ENCODE data around the gene ZNF664. TPM values are rescaled to one million over a fixed set of nuclear protein-coding genes. Genes with fewer than 3 reads are reported as not detected.

Gene ZNF664
- polyA plus RNA-seq (ENCODE audit: insufficient read length), result 44.2 TPM

DNA sequence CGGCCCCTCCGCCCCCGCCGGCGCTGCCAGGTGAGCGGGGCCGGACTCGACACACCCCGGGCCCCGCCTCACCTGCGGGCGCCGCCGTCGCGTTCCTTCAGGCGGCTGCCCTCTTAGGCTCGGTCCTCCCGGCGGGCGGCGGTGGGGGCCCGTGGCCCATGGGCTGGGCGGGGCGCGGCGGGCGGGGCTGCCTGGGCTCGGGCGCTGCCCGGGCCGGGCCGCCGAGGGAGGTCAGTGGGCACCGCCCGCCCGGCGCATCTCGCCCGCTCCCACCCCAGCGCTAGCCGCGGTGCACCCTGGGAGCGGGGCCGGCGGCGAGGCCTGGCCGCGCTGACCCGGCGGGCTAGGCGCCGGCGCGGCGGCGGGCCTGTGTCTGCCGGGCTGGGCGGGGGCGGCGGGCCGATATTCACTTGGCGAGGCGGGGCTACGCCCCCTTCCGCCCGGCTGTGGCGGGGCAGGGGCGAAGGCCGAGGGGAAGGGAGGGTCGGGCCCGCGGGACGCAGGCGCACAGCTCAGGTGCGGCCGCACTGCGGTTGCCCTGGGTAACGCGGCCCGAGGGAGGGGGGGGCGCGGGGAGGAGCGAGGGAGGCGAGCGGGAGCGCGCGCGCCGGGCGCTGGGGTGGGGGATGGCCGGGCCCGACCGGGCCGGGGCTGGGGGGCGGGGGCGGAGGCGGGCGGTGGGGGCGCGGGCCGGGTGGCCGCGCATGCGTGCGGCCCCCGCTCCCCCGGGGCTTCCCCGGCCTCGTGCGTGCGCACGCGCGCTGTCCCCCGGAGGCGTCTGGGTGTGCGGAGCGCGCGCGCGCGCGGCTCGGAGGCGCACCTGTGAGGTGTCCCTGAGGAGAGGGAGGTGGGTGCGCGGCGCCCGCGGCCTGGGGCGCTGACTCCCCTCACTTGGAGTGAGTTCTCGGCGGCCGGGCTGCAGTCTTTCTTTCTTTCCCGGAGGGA, at the start of gene ZNF664, which contains the start of gene CCDC92:
ZNF664 (plus strand) TSS at position 759 of the 945 bp plus-strand sequence. CDS start 38,930 bp downstream, outside the sequence.
CCDC92 (minus strand) TSS at position 375 of the 945 bp plus-strand sequence. CDS start 28,526 bp downstream, outside the sequence.
- DNase-seq, result peak; percentile 94

DNA sequence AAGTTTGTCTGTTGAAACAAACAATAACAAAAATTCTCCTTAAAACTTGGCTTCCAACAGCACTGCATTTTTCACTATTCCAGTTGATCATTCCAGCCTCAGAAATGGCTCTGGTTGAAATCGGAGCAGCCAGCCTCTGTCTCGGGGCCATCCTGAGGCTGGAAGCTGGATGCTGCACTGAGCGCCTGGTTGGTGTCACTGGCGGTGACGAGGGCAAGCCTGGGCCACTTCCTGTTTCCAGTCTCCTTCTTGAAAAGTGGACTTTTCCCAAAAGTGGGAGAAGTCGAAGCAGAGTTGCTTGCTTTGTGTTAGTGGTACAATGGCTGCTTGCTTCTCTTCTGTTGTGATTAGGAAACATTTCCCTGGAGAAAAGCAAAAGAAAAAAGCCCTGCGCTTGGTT, 49.1 kb upstream of the ZNF664 start:
- DNase-seq, result no peak

DNA sequence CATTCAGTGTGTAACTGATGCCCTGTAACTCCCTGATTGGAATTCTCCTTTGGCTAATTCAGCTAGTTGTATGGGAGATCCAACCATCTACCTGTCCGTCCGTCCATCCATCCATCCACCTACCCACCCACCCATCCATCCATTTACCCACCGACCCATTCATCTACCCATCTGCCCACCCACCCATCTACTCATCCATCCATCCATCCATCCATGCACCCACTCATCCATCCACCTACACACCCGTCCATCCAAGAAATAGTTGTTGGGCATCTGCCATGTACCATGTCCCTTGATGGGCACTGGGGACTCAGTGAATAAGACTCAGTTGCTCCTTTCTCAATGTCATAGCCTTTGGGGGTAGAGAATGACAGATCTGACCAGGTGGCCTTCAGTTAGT, 48.5 kb upstream of the ZNF664 start:
- no peak for DNase-seq

DNA sequence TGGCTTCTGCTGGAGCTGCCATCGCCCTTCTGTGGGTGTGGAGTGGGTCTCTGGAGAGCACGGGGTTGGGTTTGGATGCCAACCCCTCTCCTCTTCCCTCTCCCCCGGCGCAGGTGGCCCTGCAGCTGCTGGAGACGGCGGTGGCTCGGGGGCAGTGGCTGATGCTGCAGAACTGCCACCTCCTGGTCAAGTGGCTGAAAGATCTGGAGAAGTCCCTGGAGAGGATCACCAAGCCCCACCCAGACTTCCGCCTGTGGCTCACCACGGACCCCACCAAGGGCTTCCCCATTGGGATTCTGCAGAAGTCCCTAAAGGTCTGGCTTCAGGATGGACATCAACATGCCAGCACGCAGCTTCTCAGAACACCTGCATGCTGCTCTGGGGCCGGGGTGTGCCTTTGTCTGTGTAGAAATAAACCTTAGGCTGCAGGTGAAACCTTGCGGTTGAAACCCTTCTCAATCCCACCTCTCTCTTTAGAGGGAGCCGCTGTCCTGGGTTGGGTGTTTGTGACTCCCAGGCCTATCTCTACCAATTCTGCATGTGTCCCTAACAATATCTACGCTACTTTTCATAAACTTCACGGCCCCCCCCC, 44.6 kb upstream of the ZNF664 start:
- DNase-seq, result no peak

DNA sequence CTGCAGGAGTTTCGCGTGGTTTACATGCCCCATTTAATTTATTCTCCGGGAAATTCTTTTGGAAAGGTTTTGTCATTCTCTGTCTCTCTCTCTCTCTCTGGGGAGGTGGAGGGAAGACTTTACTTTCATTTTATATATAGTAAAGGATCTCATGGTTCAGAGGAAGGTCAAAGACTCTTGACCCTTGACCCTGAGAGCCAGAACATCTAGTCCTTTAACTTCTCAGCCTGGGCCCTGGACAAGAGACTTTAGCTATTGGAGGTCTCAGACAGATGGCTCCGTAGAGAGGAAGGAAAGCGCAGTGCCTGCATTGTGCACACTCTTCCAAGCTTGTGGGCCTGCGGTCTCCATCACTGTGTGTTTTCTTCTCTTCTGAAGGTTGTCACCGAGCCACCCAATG, 44.1 kb upstream of the ZNF664 start:
- DNase-seq, result no peak

DNA sequence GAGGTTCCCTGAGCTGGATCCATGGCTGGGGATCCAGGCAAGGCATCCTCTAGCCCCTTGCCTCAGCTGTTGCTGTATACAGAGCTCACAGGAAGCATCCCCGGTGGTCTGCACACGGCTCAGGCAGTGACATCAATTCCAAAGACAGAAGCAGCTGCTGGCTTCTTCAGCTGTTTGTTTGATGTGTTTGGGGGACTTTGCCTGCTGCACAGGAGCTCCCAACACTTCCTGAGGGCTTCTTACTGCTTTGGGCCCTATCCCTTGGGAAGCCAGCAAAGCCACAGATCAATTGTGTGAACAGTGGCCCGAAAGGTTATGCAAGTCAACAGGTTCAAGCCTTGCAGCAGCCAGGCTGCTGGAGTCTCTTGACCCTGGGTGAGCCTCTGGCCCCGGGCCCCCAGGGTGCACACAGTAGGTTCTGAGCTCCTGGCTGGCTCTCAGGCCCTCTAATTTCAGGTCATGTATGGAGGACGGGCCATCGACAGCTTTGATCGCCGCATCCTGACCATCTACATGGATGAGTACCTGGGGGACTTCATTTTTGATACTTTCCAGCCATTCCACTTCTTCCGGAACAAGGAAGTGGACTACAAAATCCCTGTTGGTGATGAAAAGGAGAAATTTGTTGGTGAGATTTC, 43.0 kb upstream of the ZNF664 start:
- no peak for DNase-seq

DNA sequence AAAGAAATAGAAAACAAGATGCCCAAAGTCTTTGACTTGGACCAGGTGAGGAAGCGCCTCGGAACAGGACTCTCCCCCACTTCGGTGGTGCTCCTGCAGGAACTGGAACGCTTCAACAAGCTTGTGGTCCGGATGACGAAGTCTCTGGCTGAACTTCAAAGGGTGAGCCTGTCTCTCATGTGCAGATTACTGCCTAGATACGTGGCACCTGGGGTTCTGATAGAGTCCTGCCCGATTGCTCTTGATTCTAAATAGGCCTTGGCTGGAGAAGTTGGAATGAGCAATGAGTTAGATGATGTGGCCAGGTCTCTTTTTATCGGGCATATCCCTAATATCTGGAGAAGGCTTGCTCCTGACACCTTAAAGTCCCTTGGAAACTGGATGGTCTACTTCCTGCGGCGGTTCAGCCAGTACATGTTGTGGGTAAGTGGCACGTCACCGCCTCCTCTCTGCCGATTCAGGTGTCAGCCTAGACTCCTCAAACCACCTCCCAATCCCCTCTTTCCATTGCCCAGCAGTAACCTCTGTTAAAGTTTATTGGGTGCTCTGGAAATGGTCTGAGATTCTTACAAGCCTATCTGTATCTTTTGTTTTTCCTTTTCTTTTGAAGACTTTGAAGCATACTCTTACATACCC, 41.2 kb upstream of the ZNF664 start:
- DNase-seq, result no peak

DNA sequence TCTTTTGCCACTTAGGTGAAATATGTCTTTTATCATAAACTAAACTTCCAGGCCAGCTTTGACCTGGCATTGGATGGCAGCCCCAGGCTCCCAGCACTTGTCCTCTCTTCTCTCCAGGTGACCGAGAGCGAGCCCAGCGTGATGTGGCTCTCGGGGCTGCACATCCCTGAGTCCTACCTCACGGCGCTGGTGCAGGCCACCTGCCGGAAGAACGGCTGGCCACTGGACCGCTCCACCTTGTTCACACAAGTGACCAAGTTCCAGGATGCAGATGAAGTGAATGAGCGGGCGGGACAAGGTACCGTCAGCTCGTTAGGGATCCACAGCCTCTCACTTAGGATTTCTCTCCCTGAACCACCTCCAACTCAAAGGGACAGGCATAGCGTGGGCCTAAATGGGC, 39.8 kb upstream of the ZNF664 start:
- no peak for DNase-seq

DNA sequence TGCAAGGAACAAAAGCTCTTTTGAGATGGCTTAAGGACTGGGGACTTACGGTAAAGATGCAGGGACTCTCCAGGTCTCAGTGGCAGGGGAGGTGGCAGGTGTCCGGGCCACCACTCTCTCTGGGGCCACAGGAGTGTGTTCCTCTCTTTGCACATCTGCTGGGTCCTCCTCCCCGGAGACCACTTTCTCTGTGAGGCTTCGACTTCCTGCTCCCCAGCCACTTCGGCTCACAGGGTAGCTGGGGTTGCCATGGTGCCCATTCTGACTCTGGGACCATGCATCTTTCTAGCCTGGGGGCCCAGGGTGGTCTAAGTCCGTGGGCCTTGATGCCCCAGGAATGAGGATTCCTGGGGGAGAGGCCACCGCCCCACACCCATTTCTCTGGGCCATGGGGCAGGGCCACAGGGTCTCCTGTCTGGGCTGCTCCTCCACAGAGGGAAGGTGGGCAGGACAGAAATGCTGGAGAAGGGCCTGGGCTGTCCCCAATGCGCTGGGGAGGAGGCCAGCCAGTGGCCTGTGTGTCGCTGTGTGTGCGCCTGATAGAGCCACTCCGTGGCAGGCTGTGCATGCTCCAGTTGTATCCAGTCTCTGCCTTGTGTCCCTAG, 38.9 kb upstream of the ZNF664 start:
- no peak for DNase-seq

DNA sequence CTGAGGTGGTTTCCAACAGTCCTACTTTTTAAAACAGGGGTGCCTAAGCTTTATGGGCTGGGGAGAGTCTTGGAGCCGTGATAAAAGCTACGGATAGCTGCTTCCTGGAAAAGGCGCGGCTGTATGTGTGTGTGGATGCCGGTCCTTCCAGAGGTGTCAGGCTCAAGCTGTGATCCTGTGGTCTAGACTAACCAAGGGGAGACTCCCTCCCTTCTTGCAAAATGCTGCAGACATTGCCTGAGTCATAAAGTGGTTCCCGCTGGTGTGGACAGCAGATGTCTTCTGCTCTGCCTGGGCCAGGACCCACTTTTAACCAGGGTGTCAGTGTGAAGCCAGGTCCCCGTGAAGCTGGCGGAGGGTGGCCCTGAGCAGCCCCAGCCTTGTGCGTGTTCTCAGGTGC, 38.2 kb upstream of the ZNF664 start:
- DNase-seq, result no peak

DNA sequence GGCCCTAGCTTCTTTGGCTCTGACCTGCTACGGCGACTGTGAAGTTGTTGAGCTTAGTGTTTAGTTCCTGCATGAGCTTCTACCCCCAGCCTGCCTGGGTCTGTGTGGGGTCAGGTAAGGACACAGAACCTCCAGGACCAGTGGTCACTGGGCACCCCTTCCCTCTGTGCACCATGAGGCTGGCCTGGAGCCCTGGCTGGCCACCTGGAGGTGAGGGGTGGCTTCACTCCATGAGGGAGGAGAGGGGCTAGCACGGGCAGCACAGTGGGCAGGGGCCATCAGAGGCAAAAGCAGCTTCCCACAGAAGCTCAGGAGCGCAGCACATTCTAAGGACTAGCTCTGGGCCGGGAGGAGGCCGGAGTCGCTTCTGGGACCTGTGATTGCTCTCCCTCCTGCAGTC, 37.1 kb upstream of the ZNF664 start:
- no peak for DNase-seq

DNA sequence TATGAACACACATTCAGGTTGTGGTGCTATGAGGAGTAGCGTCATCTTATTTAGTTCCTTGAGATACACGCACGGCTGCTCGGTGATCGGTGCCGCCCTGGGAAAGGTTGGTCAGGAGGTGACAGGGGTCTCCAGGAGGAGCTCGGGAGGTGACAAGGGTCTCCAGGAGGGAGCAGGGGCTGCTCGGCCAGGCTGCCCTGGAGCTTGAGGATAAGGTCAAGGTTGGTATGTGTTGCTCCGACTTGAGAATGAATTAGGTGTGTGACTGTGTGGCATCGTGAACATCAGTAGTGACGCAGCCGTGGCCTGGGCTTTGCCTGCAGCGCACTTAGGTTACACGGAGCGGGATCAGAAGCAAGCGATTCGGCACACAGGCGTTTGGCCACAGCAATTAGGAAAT, 36.5 kb upstream of the ZNF664 start:
- no peak for DNase-seq

DNA sequence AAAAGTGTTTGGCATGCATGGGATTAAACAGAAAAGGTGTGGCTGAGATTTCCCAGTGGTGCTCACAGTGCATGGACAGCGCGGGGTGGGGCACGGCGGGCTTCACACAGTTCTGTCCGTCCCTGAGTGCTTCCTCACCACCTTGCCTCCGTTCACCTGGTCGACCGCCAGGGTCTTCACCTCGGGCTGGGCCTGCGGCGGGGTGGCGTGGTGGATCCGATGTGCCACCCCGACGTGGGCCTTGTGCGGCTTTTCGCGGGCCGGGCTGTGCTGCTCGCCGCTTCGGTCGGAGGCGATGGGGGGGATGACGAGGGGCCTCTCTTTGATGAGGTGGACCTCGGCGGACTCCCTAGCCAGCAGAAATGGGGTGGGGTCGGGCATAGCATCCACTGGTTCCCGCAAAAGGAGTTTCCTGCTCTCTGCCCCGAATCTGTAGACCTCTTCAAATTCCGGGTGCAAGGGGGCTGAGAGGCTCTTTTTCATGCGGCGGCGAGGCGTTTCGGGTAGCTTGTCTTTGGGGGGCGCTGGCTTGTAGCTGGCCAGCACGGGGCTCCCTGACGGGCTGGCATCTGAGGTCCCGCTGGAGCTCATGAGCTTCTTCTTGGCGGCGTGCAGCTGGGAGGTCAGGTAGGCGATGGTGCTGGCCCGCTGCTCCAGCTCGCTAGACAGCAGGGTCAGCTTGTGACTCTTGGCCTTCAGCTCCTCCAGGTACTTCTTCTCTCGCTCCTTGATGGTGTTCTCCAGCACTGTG, 35.9 kb upstream of the ZNF664 start:
- DNase-seq, result no peak

DNA sequence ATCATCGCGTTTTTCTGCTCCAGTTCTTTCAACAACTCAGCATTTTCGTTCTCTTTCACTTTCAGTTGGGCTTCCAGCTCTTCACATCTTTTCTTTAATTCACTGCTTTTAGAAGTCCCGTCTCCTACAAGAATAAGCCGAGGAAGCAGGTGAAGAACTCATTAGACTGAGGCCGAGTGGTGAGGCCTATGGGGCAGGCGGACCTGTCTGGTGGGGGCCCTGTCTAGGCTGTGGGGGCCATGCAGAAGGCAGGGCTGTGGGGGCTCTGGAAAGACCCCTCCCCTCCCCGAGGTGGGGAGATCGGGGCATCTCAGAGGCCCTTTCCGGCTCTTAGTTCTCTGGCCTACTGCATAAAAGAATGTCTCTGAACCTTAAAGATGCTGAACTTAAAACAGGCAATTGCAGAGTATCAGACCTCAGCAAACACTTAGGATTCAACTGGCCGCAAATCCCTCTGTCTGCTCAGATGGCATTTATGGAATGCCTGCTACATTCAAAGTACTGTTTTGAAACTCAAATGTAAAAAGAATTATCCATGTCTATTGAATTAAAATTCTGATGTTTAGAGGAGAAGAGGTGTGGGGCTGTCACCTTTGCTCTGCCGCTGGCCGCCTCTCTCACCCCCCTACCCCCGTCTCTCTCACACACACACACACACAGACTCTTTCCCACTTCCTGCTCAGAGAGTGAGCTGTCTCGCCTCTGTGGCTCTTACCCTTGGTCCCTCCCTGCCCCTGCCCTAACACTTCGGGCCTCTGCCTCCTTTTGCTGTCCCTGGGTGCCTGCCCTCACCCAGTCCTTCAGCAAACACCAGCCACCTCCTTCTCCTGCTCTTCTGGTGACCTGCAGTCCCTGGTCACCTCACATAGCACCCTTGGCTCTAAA, 35.1 kb upstream of the ZNF664 start:
- DNase-seq, result no peak

DNA sequence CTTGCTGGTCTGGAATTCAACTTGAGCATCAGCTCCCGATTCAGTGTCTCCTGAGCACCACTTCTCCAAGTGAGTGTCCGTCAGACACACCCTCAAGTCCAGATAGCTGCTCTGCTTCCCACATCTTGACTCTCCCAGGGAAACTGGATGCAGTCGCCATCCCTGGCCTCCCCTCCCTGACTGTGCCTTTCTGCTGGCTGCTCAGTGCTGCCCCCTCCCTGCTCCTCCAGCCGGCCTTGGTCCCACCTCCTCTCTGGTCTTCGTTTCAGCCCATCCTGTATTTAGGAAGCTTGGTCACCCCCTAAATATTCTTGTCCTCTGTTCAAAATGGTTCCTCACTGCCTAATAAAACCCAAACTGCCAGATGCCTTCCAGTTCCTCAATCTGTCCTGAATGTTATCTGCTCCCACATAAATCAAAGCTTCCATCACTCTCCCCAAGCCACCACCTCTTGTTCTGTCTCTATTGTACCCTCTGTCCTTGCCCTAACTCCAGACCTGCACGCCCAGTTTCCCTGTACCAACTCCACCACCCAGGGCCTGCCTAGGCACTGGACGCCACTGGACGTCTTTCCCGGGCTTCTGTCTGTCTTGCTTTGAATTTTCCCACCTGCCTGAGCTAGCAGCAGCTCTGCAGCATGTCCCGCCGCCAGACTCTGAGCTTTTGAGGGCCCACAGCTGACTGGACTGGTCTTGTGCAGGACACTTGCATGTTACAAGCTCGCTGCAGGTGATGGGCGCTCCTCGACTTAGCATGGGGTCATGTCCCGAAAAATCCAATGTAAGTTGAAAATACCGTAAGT, 34.1 kb upstream of the ZNF664 start:
- DNase-seq, result no peak

DNA sequence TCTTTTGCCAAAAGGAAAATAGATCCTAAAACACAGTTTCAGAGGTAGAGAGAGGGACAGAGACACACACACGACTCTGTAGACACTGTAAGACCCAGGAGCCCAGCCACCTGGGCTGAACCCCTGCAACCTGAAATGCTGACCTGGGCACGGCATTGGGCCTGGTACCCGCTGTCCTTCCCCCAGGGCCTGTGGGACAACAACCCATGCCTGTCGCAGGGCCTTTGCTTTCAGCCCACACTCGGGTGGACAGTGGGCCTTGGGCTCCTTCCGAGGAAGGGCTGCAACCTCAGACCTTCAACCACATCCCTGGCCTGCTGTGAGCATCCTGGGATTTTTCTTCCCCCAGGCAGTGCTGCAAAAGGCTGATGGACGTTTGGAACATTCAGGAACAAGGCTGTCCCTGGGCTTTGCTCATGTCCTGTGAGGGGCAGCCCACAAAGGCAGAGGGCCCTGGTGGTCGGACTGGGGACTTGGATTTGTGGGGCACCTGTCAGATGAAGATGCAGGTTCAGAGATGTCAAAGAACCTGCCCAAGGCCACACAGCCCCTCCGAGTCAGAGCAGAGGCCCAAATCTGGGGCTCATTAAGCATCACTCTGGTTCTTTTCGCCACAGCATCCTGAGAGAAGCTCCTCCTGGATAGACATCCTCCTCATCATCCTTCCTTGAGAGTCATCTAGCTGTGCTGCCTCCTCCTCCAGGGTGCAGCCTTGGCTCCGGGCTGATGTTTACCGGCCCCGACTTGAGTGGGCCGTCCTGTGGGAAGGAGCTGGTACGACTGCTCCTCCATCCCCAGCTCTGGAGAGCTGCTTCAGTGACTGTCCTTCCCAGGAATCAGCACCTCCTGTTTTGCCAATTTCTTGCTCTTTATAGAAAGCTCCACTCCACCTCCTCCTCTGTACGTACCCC, 33.0 kb upstream of the ZNF664 start:
- DNase-seq, result no peak

DNA sequence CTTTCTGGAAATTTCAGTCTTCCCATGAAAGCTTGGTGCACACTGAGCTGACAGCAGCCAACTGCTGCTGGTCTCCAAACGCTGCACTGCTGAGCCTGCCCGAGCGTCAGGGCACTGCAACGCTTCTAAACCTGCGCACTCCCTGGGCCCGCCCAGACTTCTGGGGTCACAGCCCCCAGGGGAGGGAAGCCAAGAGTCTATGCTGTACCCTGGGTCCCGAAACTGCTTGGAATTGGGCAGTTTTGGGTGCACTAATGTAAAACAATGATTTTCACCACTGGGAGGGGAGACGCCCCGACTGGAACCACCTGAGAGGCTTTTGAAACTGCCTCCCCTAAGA, 32.4 kb upstream of the ZNF664 start:
- no peak for DNase-seq

DNA sequence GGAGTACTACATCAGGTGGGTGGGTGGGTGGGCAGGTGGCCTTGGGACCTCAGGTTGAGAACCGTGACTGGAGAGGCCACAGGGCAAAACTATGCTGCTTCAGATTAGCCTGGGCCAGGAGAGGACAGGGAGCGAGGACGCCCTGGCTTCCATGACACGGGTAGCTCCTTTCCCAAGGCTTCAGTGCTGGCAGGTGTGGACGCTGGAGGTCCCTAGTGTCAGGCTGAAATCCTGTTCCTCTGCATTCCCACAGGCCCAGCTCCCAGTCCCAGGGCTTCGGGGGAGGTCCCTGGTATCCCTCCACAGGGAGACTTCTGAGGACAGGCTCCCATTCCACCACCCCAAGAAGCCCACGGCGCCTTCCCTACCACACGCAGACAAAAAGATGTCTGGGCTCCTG, 32.0 kb upstream of the ZNF664 start:
- no peak for DNase-seq

Data from hindlimb muscle (tissue), 1 donor.